ENCODE measurements around the gene SNAPC1.

DNA sequence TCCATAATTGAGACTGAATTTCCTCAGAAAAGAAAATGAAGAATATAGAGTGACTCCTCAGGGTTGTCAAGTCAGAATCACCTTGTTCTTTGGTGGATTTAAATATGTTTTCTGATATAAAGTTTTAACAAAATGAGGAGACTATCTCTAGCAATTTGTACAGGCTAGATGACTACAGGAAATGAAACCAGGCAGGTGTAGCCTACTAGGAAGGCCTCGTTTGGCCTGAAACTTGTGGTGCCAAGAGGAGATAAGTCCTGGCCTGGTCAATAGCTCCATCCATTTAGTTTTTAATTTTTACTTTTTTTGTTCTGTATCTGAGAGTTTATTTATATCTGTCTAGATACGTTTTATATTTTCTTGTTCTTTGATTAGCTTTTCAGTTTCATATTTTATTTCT is 41.5 kb downstream of the SNAPC1 start:
- TF ChIP-seq RFX5 (IDR thresholded peaks at IDR 0.05) (no peak), MYC (IDR thresholded peaks at IDR 0.05; ENCODE audit: borderline replicate concordance, low read length) (no peak), RCOR1 (IDR thresholded peaks at IDR 0.05; ENCODE audit: low read depth, low read length) (no peak), RNF2 (IDR thresholded peaks at IDR 0.05; ENCODE audit: borderline replicate concordance, low read depth) (no peak), POLR2A (IDR thresholded peaks at IDR 0.05; ENCODE audit: low read length) (no peak), CBX8 (IDR thresholded peaks at IDR 0.05) (no peak), MAZ (IDR thresholded peaks at IDR 0.05; ENCODE audit: borderline replicate concordance, low read depth, low read length) (no peak), CTCF (IDR thresholded peaks at IDR 0.05) (no peak), PHF8 (IDR thresholded peaks at IDR 0.05; ENCODE audit: borderline replicate concordance, low read depth) (no peak), EP300 (IDR thresholded peaks at IDR 0.05) (no peak), SMC3 (IDR thresholded peaks at IDR 0.05) (no peak)
